Neural cell (in vitro differentiated cells): ENCODE results near the gene TEX11. TPM values are rescaled to one million over a fixed set of nuclear protein-coding genes. Genes with fewer than 3 reads are reported as not detected.

Experiments used
- H2AFZ ChIP-seq: fragments of 200-600, 300-800 bp; sonication (generic), shearing (Covaris generic); 2 replicates; pipeline ENCODE4 v1.6.0; 2014; ENCODE audit warnings: low read depth, mild to moderate bottlenecking, antibody characterized with exemption, low read length, moderate library complexity
- H3F3A ChIP-seq: fragments of 200-600 bp; shearing (Covaris generic); 2 replicates; pipeline ENCODE4 v1.6.1; 2016; ENCODE audit warnings: mild to moderate bottlenecking, moderate library complexity, mixed read lengths, antibody characterized with exemption, low read length; ENCODE audit not compliant: insufficient read depth, poor library complexity, severe bottlenecking
- H3K27ac ChIP-seq: fragments of 200-600, 300-800 bp; sonication (generic), shearing (Covaris generic); 2 replicates; pipeline ENCODE4 v1.5.1; 2014; ENCODE audit warnings: mild to moderate bottlenecking, low read length, moderate library complexity
- H3K27me3 ChIP-seq: fragments of 300-800, 200-600 bp; sonication (generic), shearing (Covaris generic); 2 replicates; pipeline ENCODE4 v1.6.0; 2014; ENCODE audit warnings: mild to moderate bottlenecking, low read depth, low read length, moderate library complexity; ENCODE audit not compliant: insufficient read depth
- H3K36me3 ChIP-seq: fragments of 300-800, 200-600 bp; sonication (generic), shearing (Covaris generic); 2 replicates; pipeline ENCODE4 v1.5.1; 2014; ENCODE audit warnings: mild to moderate bottlenecking, antibody characterized with exemption, low read length, moderate library complexity; ENCODE audit not compliant: insufficient read depth
- H3K4me2 ChIP-seq: fragments of 300-800, 200-600 bp; sonication (generic), shearing (Covaris generic); 2 replicates; pipeline ENCODE4 v1.6.0; 2014; ENCODE audit warnings: mild to moderate bottlenecking, low read length
- H3K4me3 ChIP-seq: fragments of 300-800, 200-600 bp; sonication (generic), shearing (Covaris generic); 2 replicates; pipeline ENCODE4 v1.5.1; 2014; ENCODE audit warnings: mild to moderate bottlenecking, low read length, moderate library complexity
- H3K79me2 ChIP-seq: fragments of 200-600 bp; shearing (Covaris generic); replicated peaks from 2 replicates; pipeline ENCODE4 v1.6.0; 2014; ENCODE audit warnings: mild to moderate bottlenecking, low read length, moderate library complexity; ENCODE audit not compliant: insufficient read depth
- H3K9ac ChIP-seq: fragments of 300-800, 200-600 bp; sonication (generic), shearing (Covaris generic); 2 replicates; pipeline ENCODE4 v1.6.1; 2016; ENCODE audit warnings: mild to moderate bottlenecking, low read length, mixed read lengths
- H3K9me2 ChIP-seq: fragments of 200-600 bp; shearing (Covaris generic); 2 replicates; pipeline ENCODE4 v1.6.1; 2016; ENCODE audit warnings: mild to moderate bottlenecking, low read length, mixed read lengths; ENCODE audit not compliant: insufficient read depth
- H3K9me3 ChIP-seq: fragments of 200-600, 300-800 bp; sonication (generic), shearing (Covaris generic); 2 replicates; pipeline ENCODE4 v1.6.1; 2016; ENCODE audit warnings: mild to moderate bottlenecking, mixed run types, low read length, moderate library complexity, mixed read lengths
- H4K20me1 ChIP-seq: fragments of 200-600 bp; shearing (Covaris generic); 2 replicates; pipeline ENCODE4 v1.6.1; 2016; ENCODE audit warnings: mild to moderate bottlenecking, mixed run types; ENCODE audit not compliant: insufficient read depth
- EP300 ChIP-seq: fragments of 450-650 bp; conservative IDR thresholded peaks from 2 replicates; pipeline ENCODE4 v1.6.1; 2014; ENCODE audit warnings: antibody characterized with exemption, mild to moderate bottlenecking, moderate library complexity; ENCODE audit not compliant: poor library complexity, severe bottlenecking
- EZH2 ChIP-seq: fragments of 200-600, 300-800 bp; shearing (Covaris generic), sonication (generic); IDR thresholded peaks from 2 replicates; pipeline ENCODE4 v1.6.1; 2014; ENCODE audit warnings: antibody characterized with exemption, low read length, borderline replicate concordance, mild to moderate bottlenecking; ENCODE audit not compliant: insufficient read depth, poor library complexity, severe bottlenecking
- MXI1 ChIP-seq: fragments of 450-650 bp; conservative IDR thresholded peaks from 2 replicates; pipeline ENCODE4 v1.6.1; 2014; ENCODE audit warnings: antibody characterized with exemption, mild to moderate bottlenecking; ENCODE audit not compliant: poor library complexity, severe bottlenecking
- POLR2AphosphoS5 ChIP-seq: IDR thresholded peaks from 2 replicates; pipeline ENCODE4 v1.6.1; 2012
- RAD21 ChIP-seq: fragments of 450-650 bp; conservative IDR thresholded peaks from 2 replicates; pipeline ENCODE4 v1.6.1; 2014; ENCODE audit warnings: antibody characterized with exemption, mild to moderate bottlenecking, moderate library complexity
- SMC3 ChIP-seq: fragments of 450-650 bp; conservative IDR thresholded peaks from 2 replicates; pipeline ENCODE4 v1.6.1; 2014; ENCODE audit warnings: antibody characterized with exemption, mild to moderate bottlenecking, moderate library complexity; ENCODE audit not compliant: poor library complexity
- TAF1 ChIP-seq: IDR thresholded peaks from 2 replicates; pipeline ENCODE4 v1.6.1; 2012; ENCODE audit warnings: low read depth
- polyA plus RNA-seq: library from polyadenylated mRNA; depleted of rRNA; stranded (reverse); fragments of >200 nt; gene quantifications from 2 replicates; pipeline ENCODE4 v1.2.3, GENCODE V29; 2014
- TF ChIP-seq, protein P1 (sequence below): fragments of 450-650 bp; IDR thresholded peaks from 2 replicates; pipeline ENCODE4 v1.5.1; 2014; ENCODE audit warnings: antibody characterized with exemption, mild to moderate bottlenecking, moderate library complexity; ENCODE audit not compliant: poor library complexity, severe bottlenecking
- TF ChIP-seq, protein P2 (sequence below): IDR thresholded peaks from 2 replicates; pipeline ENCODE4 v1.6.1; 2012; ENCODE audit warnings: borderline replicate concordance

Gene TEX11
- polyA plus RNA-seq, 1 donor from 2014 or later: not detected

DNA sequence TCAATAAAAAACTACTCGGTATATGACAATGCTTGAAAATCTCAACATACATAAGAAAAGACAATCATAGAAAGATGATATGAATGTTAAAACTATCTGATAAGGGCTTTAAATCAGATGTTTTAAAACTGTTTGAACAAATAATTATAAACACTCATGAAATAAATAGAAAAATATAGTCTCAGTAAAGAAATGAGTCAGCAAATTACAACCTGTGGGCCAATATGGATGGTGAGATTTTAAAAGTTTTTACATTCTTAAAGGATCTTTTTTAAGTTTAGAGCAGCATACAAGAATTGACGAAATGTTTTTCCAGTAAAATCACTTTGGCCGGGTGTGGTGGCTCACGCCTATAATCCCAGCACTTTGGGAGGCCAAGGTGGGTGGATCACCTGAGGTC is 83.1 kb downstream of the TEX11 start:
- no peaks in the 10 kb centered on the region for H3K9me3 ChIP-seq
- no peaks in the 10 kb centered on the region for H3K9me2 ChIP-seq
- H3K4me3 ChIP-seq: no peak overlapping the region
- no peaks in the 10 kb centered on the region for H4K20me1 ChIP-seq
- TF ChIP-seq EZH2 (no peak), RAD21 (no peak), TAF1 (no peak), EP300 (no peak), MXI1 (no peak), SMC3 (no peak), POLR2AphosphoS5 (no peak)
- TF ChIP-seq, protein P1, sequence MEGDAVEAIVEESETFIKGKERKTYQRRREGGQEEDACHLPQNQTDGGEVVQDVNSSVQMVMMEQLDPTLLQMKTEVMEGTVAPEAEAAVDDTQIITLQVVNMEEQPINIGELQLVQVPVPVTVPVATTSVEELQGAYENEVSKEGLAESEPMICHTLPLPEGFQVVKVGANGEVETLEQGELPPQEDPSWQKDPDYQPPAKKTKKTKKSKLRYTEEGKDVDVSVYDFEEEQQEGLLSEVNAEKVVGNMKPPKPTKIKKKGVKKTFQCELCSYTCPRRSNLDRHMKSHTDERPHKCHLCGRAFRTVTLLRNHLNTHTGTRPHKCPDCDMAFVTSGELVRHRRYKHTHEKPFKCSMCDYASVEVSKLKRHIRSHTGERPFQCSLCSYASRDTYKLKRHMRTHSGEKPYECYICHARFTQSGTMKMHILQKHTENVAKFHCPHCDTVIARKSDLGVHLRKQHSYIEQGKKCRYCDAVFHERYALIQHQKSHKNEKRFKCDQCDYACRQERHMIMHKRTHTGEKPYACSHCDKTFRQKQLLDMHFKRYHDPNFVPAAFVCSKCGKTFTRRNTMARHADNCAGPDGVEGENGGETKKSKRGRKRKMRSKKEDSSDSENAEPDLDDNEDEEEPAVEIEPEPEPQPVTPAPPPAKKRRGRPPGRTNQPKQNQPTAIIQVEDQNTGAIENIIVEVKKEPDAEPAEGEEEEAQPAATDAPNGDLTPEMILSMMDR: no peak
- TF ChIP-seq, protein P2, sequence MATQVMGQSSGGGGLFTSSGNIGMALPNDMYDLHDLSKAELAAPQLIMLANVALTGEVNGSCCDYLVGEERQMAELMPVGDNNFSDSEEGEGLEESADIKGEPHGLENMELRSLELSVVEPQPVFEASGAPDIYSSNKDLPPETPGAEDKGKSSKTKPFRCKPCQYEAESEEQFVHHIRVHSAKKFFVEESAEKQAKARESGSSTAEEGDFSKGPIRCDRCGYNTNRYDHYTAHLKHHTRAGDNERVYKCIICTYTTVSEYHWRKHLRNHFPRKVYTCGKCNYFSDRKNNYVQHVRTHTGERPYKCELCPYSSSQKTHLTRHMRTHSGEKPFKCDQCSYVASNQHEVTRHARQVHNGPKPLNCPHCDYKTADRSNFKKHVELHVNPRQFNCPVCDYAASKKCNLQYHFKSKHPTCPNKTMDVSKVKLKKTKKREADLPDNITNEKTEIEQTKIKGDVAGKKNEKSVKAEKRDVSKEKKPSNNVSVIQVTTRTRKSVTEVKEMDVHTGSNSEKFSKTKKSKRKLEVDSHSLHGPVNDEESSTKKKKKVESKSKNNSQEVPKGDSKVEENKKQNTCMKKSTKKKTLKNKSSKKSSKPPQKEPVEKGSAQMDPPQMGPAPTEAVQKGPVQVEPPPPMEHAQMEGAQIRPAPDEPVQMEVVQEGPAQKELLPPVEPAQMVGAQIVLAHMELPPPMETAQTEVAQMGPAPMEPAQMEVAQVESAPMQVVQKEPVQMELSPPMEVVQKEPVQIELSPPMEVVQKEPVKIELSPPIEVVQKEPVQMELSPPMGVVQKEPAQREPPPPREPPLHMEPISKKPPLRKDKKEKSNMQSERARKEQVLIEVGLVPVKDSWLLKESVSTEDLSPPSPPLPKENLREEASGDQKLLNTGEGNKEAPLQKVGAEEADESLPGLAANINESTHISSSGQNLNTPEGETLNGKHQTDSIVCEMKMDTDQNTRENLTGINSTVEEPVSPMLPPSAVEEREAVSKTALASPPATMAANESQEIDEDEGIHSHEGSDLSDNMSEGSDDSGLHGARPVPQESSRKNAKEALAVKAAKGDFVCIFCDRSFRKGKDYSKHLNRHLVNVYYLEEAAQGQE: no peak
- H3K36me3 ChIP-seq: no peaks in the 10 kb centered on the region
- no peaks in the 10 kb centered on the region for H3F3A ChIP-seq
- no peak overlapping the region for H3K4me2 ChIP-seq
- no peak overlapping the region for H3K27ac ChIP-seq
- H3K27me3 ChIP-seq: no peaks in the 10 kb centered on the region
- no peaks in the 10 kb centered on the region for H3K79me2 ChIP-seq
- H2AFZ ChIP-seq: no peak overlapping the region
- H3K9ac ChIP-seq: no peak overlapping the region

DNA sequence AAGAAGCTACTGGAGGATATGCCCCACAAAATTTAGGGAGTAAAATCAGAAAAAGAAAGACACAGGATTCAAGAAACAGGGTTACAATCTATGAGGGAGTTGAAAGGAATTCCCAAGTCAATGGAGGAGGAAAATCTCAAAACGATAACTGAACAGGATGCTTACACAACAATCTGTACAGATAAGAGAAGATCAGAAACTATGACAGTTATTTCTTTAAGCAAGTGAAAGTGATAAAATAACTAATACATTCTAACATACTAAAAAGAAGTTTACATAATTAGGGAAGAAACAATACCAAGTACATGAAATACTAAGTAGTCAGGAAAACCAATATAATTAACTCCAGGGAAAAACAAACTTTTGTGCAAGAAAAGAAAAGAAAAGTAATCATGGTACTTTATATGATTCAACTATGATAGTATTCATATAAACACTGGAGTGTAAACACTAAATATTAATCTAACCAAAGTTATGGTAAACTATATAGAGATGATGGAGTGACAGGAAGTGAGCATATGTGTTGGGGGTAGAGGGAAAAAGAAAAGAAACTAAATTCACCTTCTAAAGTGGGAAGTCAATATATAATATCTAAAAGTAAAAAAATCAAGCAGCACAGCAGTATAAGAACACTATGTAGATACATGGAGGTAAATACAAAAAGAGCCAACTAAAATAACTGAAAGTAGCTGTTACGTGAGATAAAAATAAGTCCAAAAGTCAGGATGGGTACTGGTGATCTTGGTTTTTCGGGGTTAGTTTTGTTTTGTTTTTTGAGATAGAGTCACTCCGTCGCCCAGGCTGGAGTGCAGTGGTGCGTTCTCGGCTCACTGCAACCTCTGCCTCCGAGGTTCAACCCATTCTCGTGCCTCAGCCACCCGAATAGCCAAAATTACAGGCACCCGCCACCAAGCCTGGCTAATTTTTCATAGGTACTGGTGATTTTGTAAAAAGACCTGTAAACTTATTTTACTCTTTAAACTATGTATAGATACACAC is 99.3 kb downstream of the TEX11 start:
- Histone ChIP-seq H3K9me3 (no peaks in the 10 kb centered on the region), H3F3A (no peaks in the 10 kb centered on the region), H3K27me3 (no peaks in the 10 kb centered on the region), H4K20me1 (no peaks in the 10 kb centered on the region), H2AFZ (no peak overlapping the region), H3K27ac (no peak overlapping the region), H3K36me3 (no peaks in the 10 kb centered on the region), H3K9ac (no peak overlapping the region), H3K4me3 (no peak overlapping the region), H3K4me2 (no peak overlapping the region), H3K79me2 (no peaks in the 10 kb centered on the region), H3K9me2 (no peaks in the 10 kb centered on the region)
- TF ChIP-seq SMC3: no peak
- no peak for TF ChIP-seq POLR2AphosphoS5
- no peak for TF ChIP-seq EP300
- TF ChIP-seq, protein P2: no peak
- TF ChIP-seq RAD21: no peak
- no peak for TF ChIP-seq EZH2
- TF ChIP-seq TAF1: no peak
- no peak for TF ChIP-seq MXI1
- TF ChIP-seq, protein P1: no peak
